ENCODE results near the gene CHRNG. TPM values are rescaled to one million over a fixed set of nuclear protein-coding genes. Genes with fewer than 3 reads are reported as not detected.

Gene CHRNG
- total RNA-seq, 1 experiment from 2014 or later, result not detected

DNA sequence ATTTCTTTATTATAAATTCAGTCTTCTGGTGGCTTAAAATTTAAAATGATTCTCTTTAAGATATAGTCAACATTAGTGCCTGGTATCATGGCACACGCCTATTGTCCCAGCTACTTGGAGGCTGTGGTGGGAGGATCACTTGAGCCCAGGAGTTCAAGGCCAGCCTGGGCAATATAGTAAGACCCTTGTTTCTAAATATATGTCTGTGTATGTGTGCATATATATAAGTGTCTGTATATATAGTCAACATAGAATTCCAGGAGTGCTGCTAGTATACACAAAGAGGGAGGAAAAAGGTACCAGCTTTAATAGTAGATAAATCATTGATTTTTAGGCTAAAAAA is 35.9 kb downstream of the CHRNG start:
- DNase-seq, result no peak
- no peaks in the 10 kb centered on the region for H3K27me3 ChIP-seq
- no peak overlapping the region for H3K4me3 ChIP-seq
- H3K36me3 ChIP-seq, result peaks cover 34% of the 10 kb centered on the region
- H3K9me3 ChIP-seq, result no peaks in the 10 kb centered on the region

DNA sequence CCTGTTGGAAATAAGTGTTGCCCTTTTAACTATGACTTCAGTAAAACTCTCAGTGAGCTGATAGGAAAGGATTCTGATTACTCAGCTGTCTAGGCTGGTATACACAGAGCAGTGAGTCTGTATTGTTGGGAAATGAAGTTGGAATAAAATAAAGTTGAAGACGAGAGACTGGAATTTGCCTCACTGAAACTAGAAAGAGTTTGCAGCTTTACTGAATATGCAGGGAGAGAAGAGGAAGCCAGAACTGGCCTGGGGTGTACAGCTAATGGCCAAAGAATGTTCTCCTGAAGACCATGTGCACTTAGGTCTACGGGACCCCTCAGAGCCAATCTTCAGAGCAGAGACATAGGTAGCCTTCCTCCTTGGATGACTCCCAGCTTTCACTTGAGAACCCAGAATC is 37.5 kb downstream of the CHRNG start:
- no peaks in the 10 kb centered on the region for H3K27me3 ChIP-seq
- H3K4me3 ChIP-seq, result no peak overlapping the region
- DNase-seq, result no peak
- no peaks in the 10 kb centered on the region for H3K9me3 ChIP-seq
- peaks cover 24% of the 10 kb centered on the region for H3K36me3 ChIP-seq

DNA sequence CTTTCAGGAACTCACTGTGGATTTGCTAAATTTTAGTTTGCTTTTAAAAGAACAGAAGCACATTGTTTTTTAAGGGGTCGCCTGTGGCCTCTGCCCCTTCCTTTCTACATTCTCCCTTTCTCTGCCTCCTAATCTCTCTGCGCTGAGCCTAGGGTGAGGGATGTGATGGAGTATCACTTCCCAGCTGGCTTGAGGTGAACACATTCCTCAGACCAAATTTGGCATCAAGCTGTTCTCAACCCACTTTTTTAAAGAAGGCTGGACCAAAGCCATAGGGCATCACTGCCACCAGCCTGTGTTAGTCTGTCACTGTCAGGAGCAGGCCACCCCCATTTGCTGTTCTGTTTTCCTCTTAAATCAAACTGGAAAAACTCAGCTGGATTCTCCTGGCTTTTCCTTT is 38.3 kb downstream of the CHRNG start:
- Histone ChIP-seq H3K9me3 (no peaks in the 10 kb centered on the region), H3K4me3 (no peak overlapping the region), H3K27me3 (no peaks in the 10 kb centered on the region), H3K36me3 (peaks cover 22% of the 10 kb centered on the region)
- no peak for DNase-seq

DNA sequence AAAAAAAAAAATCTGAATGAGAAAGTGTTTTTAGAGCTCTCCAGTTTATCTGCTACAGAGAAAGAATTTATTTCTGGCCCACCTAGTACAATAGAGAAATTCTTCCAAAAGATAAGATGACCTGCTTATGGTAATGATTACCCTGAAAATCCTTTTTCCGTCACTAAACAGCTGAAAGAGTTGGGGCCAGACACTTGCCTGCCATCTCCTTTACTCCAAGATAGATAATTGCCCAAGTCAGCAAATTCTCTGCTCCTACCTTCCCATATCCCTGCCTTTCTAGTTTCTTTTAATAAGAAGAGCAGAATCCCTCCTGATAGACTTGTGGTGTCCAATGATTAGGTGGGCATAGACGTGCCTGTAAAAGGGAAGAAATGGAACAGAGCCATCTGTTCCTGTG is 39.1 kb downstream of the CHRNG start:
- DNase-seq, result no peak

DNA sequence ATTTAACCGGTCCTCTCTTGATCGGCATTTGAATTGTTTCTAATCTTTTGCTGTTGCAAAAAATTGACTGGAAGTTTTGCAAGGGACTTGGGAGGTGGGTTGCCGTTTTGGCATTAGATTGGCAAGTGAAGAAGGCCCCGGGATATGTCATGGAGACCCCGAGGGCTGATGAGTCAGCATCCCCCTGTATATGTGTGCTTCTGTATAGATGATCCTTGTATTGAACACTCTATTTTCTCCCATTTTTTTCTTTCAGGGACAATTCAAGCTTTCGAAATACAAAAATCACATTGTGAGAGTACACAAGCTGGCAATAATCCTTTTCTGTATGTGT is 41.1 kb downstream of the CHRNG start:
- H3K36me3 ChIP-seq, result peaks cover 17% of the 10 kb centered on the region
- no peaks in the 10 kb centered on the region for H3K27me3 ChIP-seq
- DNase-seq, result no peak
- H3K9me3 ChIP-seq, result no peaks in the 10 kb centered on the region
- no peak overlapping the region for H3K4me3 ChIP-seq

More for the DNA sequence above, 39.1 kb downstream of the CHRNG start:
- Histone ChIP-seq H3K9me3 (no peaks in the 10 kb centered on the region), H3K27me3 (no peaks in the 10 kb centered on the region), H3K36me3 (peaks cover 17% of the 10 kb centered on the region), H3K4me3 (no peak overlapping the region)

DNA sequence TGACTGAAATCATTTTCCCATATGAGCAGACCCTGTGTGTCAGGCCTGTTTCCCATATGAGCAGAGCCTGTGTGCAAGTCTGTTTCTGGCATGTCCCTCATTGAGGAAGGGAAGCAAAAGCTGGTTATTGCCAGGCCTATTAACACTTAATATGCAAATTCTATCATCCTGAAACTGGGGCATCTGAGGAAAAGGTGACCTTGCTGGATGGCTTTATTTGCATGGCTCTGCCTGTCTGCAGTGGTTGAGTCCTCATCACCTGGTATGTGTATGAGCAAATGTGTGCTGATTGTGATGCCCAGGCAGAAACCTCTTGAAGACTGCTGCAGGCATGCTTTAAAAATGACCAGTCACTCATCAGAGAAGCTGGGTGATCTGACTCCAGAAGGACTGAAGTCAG is 42.2 kb downstream of the CHRNG start:
- no peaks in the 10 kb centered on the region for H3K9me3 ChIP-seq
- H3K27me3 ChIP-seq, result no peaks in the 10 kb centered on the region
- H3K36me3 ChIP-seq, result peaks cover 17% of the 10 kb centered on the region
- DNase-seq, result no peak
- no peak overlapping the region for H3K4me3 ChIP-seq

DNA sequence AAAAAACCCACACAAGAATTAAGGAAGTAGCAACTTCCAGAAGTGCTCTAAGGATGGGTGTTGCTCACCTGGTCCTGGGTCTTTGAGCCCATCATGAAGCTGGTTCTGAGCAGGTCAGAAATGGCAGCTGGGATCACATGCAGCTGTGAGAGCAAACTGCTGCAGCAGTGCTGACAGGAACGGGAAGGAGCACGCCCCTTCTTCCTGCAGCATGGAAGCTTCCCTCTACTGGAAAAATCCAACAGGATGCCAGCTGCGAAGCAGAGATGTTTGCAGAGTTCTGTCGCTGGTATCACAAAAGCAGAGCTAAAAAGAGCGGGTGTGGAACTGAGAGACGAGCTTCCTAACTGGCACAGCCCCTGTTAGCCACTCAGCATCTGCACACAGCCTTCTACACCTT is 44.7 kb downstream of the CHRNG start:
- Histone ChIP-seq H3K27me3 (no peaks in the 10 kb centered on the region), H3K9me3 (no peaks in the 10 kb centered on the region), H3K36me3 (peaks cover 11% of the 10 kb centered on the region), H3K4me3 (no peak overlapping the region)
- DNase-seq, result no peak

DNA sequence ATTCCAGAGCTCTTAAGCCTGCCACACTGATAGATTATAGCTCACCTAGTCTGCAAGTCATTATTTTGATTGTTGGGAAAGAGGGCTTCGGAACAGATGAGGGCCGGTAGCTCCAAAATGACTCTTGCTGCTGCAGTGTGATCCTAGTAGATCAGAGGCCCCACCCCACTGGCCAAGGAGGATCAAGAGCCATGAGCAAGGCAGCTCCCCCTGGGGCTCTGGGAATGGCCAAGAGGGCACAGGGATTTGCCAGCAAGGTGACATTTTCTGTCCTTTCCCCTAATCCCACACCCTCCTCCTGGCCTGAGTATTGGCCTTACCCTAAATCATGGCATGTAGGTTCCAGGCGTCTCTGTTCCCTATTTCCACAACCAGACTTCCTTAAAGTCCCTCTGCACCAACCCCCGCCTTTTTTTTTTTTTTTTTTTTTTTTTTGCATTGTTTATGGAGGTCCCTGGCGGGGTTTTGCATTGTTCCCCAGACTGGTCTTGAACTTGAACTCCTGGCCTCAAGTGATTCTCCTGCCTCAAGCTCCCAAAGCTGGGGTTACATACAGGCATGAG is 47.5 kb downstream of the CHRNG start:
- no peaks in the 10 kb centered on the region for H3K9me3 ChIP-seq
- no peaks in the 10 kb centered on the region for H3K27me3 ChIP-seq
- no peak for DNase-seq
- peaks cover 5% of the 10 kb centered on the region; the same call in 1 of the 2 replicates for H3K36me3 ChIP-seq
- no peak overlapping the region for H3K4me3 ChIP-seq

DNA sequence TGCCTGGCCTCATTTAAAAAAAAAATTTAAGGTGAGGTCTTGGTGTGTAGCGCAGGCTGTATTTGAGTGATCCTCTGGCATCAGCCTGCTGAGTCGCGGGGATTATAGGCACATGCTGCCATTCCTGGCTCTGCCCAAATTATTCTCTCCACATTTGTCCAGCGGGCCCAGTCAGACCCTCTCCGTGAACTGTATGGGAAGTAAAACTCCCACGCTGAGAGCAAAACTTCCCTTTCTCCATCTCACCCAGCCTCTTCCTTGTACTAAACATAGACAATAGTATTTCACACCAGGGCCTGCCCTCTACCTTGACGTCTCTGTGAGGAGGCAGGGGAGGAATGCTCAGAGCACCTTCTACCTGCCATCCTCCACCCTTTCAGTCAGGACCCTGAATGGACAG is 48.0 kb downstream of the CHRNG start:
- H3K36me3 ChIP-seq, result peaks cover 2% of the 10 kb centered on the region; the same call in 1 of the 2 replicates
- DNase-seq, result no peak
- no peaks in the 10 kb centered on the region for H3K9me3 ChIP-seq
- H3K4me3 ChIP-seq, result no peak overlapping the region
- H3K27me3 ChIP-seq, result no peaks in the 10 kb centered on the region

DNA sequence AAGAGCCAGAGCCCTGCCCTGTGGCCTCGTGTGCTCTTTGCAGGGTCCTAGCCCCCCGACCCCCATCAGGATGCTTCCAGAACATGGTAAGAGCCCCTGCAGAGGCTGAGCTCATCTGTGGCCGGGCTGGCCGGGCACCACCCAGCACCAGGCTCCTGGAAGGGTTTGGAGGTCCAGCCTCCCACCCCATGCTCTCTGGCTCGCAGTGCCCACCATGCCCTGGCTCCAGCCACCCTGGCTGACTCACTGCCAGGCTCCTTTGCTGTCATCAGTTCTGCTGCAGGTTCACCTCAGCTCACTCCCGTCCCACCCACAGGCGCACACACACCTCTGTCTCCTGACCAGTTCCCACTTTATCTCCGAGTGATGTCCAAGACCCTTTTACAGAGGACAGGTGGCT is 48.5 kb downstream of the CHRNG start:
- Histone ChIP-seq H3K9me3 (no peaks in the 10 kb centered on the region), H3K27me3 (no peaks in the 10 kb centered on the region), H3K36me3 (peaks cover 2% of the 10 kb centered on the region; the same call in 1 of the 2 replicates), H3K4me3 (no peak overlapping the region)
- DNase-seq, result no peak

DNA sequence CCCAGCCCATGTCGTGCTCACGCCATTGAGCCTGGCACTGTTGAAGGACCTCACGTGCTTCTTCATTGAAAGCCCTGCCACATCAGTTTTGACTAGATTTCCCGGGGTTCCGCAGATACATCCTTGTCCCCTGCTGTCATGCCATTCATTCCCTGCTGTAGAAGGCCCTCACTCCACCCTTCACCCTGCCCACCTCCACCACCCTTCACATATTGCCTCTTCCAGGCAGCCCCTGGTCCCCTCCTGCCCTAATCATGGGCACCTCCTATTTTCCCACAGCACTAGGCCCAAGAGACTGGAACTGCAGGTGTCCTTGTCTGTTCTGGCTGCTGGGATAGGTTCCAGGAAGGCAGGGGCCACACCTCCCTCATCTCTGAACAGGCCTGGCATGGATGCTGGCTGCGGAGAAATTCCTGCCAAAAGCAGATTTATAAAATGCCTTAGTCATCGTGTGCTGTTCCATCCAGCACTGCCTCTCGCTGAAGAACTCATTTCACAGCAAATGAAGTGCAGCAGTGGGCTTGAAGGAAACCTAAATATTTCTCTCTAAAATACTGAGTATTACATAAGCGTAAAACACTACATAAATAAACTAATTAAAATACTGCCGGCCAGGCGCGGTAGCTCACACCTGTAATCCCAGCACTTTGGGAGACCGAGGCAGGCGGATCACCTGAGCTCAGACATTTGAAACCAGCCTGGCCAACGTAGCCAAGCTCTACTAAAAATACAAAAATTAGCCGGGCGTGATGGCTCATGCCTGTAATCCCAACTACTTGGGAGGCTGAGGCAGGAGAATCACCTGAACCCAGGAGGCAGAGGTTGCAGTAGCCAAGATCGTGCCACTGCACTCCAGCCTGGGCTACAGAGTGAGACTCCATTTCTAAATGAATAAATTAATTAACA is 49.4 kb downstream of the CHRNG start:
- H3K4me3 ChIP-seq, result no peak overlapping the region
- DNase-seq, result peak; percentile 88

DNA sequence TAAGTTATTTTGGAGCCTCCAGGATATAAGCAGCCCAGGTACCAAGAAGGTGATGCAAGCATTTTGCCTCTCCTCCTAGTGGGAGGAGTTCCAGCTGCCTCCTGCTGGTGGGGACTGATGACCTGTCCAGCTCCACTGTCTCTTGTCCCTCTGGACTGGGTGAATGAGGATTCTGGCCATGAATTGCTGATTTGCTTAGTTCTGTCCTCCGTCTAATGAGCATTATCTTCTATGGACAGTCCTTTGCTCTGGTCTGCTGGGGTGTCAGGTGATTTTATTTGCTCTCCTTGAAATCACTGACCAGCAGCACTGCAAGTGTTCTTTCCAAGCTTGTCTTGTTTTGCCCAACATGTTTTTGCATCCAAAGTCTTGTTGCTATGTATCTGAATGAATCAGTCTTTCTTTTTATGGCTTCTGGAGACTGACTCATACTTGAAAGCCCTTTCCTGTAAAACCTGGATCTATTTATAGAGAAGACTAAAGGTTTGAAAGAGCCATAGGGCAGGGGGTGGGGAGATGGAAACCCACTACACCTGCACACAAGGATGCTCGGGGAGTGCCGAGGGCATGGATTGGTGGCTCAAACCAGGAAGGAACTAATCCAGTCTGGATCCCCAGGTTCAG is 53.4 kb downstream of the CHRNG start:
- Histone ChIP-seq H3K27me3 (no peaks in the 10 kb centered on the region), H3K9me3 (no peaks in the 10 kb centered on the region), H3K36me3 (no peaks in the 10 kb centered on the region), H3K4me3 (no peak overlapping the region)
- no peak for DNase-seq

More for the DNA sequence above, 49.4 kb downstream of the CHRNG start:
- H3K9me3 ChIP-seq, result no peaks in the 10 kb centered on the region
- 0 out of 2 replicates have a peak, but pooled peaks cover 2% of the 10 kb centered on the region for H3K36me3 ChIP-seq
- H3K27me3 ChIP-seq, result no peaks in the 10 kb centered on the region

DNA sequence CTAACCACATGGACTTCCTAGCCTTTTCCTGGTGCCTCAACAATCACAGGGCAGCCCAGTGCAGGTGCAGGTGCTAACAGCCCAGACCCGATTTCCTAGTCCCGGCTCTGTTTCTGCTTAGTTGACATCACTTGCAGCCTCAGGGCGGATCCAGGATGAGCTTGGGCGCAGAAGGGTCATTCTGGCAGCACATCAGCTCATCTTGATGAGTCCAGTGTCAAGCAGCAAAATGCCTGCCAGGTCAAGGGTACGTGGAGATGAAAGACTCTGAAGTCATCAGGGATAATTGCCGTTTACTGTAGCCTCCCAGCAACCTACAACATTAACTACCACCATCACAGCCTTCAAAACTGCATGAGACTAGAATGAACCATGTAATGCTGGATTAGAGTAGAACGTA is 54.5 kb downstream of the CHRNG start:
- no peaks in the 10 kb centered on the region for H3K9me3 ChIP-seq
- DNase-seq, result no peak

More for the DNA sequence above, 54.5 kb downstream of the CHRNG start:
- H3K4me3 ChIP-seq, result no peak overlapping the region
- H3K27me3 ChIP-seq, result no peaks in the 10 kb centered on the region
- H3K36me3 ChIP-seq, result no peaks in the 10 kb centered on the region

Other genes with a start within 250 kb of the CHRNG start
- not detected in 2 replicates for gene ALPP, start 160.9 kb upstream of the CHRNG start, total RNA-seq (2014; rRNA removed; shearing (Covaris generic); ENCODE audit: low replicate concordance)
- not detected in 2 replicates for gene ALPG, start 132.8 kb upstream of the CHRNG start, total RNA-seq (2014; rRNA removed; shearing (Covaris generic); ENCODE audit: low replicate concordance)
- not detected in 2 replicates for gene ALPI, start 83.5 kb upstream of the CHRNG start, total RNA-seq (2014; rRNA removed; shearing (Covaris generic); ENCODE audit: low replicate concordance)
- not detected in 2 replicates for gene ECEL1, start 51.9 kb upstream of the CHRNG start, total RNA-seq (2014; rRNA removed; shearing (Covaris generic); ENCODE audit: low replicate concordance)
- not detected in 2 replicates for gene PRSS56, start 19.3 kb upstream of the CHRNG start, total RNA-seq (2014; rRNA removed; shearing (Covaris generic); ENCODE audit: low replicate concordance)
- gene CHRND, start 13.5 kb upstream of the CHRNG start, total RNA-seq (2014; rRNA removed; shearing (Covaris generic); ENCODE audit: low replicate concordance), result not detected in 2 replicates
- 6.7 and 10.0 TPM in 2 replicates for gene TIGD1, start 10.9 kb downstream of the CHRNG start, total RNA-seq (2014; rRNA removed; shearing (Covaris generic); ENCODE audit: low replicate concordance)
- gene EIF4E2, start 11.0 kb downstream of the CHRNG start, total RNA-seq (2014; rRNA removed; shearing (Covaris generic); ENCODE audit: low replicate concordance), result 96.4 and 110 TPM in 2 replicates
- gene EFHD1, start 93.9 kb downstream of the CHRNG start, total RNA-seq (2014; rRNA removed; shearing (Covaris generic); ENCODE audit: low replicate concordance), result not detected in 2 replicates
- gene GIGYF2, start 157.6 kb downstream of the CHRNG start, total RNA-seq (2014; rRNA removed; shearing (Covaris generic); ENCODE audit: low replicate concordance), result 32.9 and 37.4 TPM in 2 replicates
- not detected in 2 replicates for gene KCNJ13, start 236.9 kb downstream of the CHRNG start, total RNA-seq (2014; rRNA removed; shearing (Covaris generic); ENCODE audit: low replicate concordance)